Suprapubic skin (tissue), 3 donors: ENCODE results near the gene LRTM1.

Source experiments
- POLR2AphosphoS5 ChIP-seq, 3 donors: sonication (generic); formaldehyde crosslinking; IDR thresholded peaks; one replicate each; pipeline ENCODE4 v1.6.1; 2017; ENCODE audit warnings: antibody characterized with exemption in 3 of 3
- TF ChIP-seq, protein P1 (sequence below), 2 donors: fragments of 200-600 bp in 1 of 2; fragments of 450-650 bp in 1 of 2; sonication (generic) in 1 of 2; IDR thresholded peaks; one replicate each; pipeline ENCODE4 v1.5.1; 2016 to 2019; ENCODE audit warnings: antibody characterized with exemption in 2 of 2, mild to moderate bottlenecking in 1 of 2, moderate library complexity in 1 of 2

DNA sequence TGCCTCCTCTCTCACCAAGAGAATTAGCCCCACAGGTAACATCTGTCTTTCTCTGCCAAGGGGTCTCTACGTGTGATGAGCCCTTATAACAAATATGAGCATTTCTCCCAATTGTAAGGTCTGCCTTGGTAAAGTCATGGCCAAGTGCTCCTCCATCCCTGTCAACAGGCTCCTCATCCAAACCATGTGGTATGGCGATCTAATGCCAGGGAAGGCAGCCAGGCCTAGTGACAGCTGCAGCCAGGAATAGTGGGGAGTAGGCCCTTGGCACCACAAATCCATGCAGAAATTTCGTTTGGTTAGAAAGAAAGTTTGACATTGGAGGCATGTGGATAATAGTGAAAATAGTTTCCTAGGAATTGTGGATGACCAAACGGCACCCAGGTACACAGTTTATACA, 4.7 kb upstream of the LRTM1 start:
- TF ChIP-seq, protein P1, sequence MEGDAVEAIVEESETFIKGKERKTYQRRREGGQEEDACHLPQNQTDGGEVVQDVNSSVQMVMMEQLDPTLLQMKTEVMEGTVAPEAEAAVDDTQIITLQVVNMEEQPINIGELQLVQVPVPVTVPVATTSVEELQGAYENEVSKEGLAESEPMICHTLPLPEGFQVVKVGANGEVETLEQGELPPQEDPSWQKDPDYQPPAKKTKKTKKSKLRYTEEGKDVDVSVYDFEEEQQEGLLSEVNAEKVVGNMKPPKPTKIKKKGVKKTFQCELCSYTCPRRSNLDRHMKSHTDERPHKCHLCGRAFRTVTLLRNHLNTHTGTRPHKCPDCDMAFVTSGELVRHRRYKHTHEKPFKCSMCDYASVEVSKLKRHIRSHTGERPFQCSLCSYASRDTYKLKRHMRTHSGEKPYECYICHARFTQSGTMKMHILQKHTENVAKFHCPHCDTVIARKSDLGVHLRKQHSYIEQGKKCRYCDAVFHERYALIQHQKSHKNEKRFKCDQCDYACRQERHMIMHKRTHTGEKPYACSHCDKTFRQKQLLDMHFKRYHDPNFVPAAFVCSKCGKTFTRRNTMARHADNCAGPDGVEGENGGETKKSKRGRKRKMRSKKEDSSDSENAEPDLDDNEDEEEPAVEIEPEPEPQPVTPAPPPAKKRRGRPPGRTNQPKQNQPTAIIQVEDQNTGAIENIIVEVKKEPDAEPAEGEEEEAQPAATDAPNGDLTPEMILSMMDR (IDR thresholded peaks at IDR 0.05), result no peak
- no peak for TF ChIP-seq POLR2AphosphoS5 (IDR thresholded peaks at IDR 0.05)
